SK-N-SH (cell line): ENCODE results near the gene BACE2. TPM values are rescaled to one million over a fixed set of nuclear protein-coding genes. Genes with fewer than 3 reads are reported as not detected.

Experiments
- CTCF ChIA-PET: fragments of 300-600, 350-600 bp; formaldehyde crosslinking; extraction: SDS; loops from one replicate; lab custom pipeline; 2021; lab: Yijun Ruan, JAX
- POLR2A ChIA-PET: fragments of 350-600 bp; sonication (Branson Sonifier 250); formaldehyde crosslinking; extraction: SDS; loops from one replicate; lab custom pipeline; 2020; ENCODE audit warnings: antibody characterized with exemption, inconsistent platforms; lab: Yijun Ruan, JAX
- DNase-seq: peaks from one replicate; pipeline ENCODE4 v3.0.0; 2012
- H2AFZ ChIP-seq: fragments of 200-600 bp; sonication (generic); 2 replicates; pipeline ENCODE4 v1.8.1; 2016; ENCODE audit warnings: antibody characterized with exemption, mild to moderate bottlenecking, low read depth
- H3F3A ChIP-seq: fragments of 200-600 bp; sonication (generic); replicated peaks from 2 replicates; pipeline ENCODE3; 2016; ENCODE audit warnings: antibody characterized with exemption, mild to moderate bottlenecking; ENCODE audit not compliant: insufficient read depth
- H3K27ac ChIP-seq, 2 experiments: fragments of 200-500 bp in 1 of 2; fragments of 200-600 bp in 1 of 2; sonication (Bioruptor generic) in 1 of 2; sonication (generic), shearing (Covaris generic) in 1 of 2; 2 replicates each; pipeline versions ENCODE4 v1.5.1 to v1.6.1; 2014 to 2016; ENCODE audit warnings: low read depth in 2 of 2, inconsistent platforms in 1 of 2, low read length in 1 of 2, mild to moderate bottlenecking in 1 of 2, mixed read lengths in 1 of 2
- H3K27me3 ChIP-seq: fragments of 200-600 bp; sonication (generic), shearing (Covaris generic); 2 replicates; pipeline ENCODE4 v1.6.1; 2016; ENCODE audit warnings: mixed run types; ENCODE audit not compliant: insufficient read depth
- H3K36me3 ChIP-seq, 2 experiments: fragments of 200-500 bp in 1 of 2; fragments of 200-600 bp in 1 of 2; sonication (Bioruptor generic) in 1 of 2; sonication (generic) in 1 of 2; replicated peaks in 1 of 2; 2 replicates each; pipeline versions ENCODE3 to v1.5.1; 2014 to 2016; ENCODE audit warnings: low read length in 1 of 2, mild to moderate bottlenecking in 1 of 2; ENCODE audit not compliant: insufficient read depth in 2 of 2, control insufficient read depth in 1 of 2
- H3K4me1 ChIP-seq, 2 experiments: fragments of 200-500 bp in 1 of 2; fragments of 200-600 bp in 1 of 2; sonication (Bioruptor generic) in 1 of 2; sonication (generic), shearing (Covaris generic) in 1 of 2; 2 replicates each; pipeline versions ENCODE4 v1.5.1 to v1.6.1; 2014 to 2016; ENCODE audit warnings: low read depth in 1 of 2, low read length in 1 of 2, mixed run types in 1 of 2; ENCODE audit not compliant: insufficient read depth in 2 of 2, control insufficient read depth in 1 of 2
- H3K4me2 ChIP-seq: fragments of 200-600 bp; sonication (generic), shearing (Covaris generic); 2 replicates; pipeline ENCODE4 v1.6.1; 2017; ENCODE audit warnings: mixed run types
- H3K4me3 ChIP-seq, 2 experiments: fragments of 200-500 bp in 1 of 2; fragments of 200-600 bp in 1 of 2; sonication (Bioruptor generic) in 1 of 2; sonication (generic), shearing (Covaris generic) in 1 of 2; 2 replicates each; pipeline versions ENCODE4 v1.5.1 to v1.8.1; 2014 to 2016; ENCODE audit warnings: low read depth in 2 of 2, inconsistent platforms in 1 of 2, low read length in 1 of 2, mild to moderate bottlenecking in 1 of 2, mixed read lengths in 1 of 2, moderate library complexity in 1 of 2
- H3K79me2 ChIP-seq: fragments of 200-600 bp; sonication (generic); 2 replicates; pipeline ENCODE4 v1.8.1; 2017; ENCODE audit warnings: mild to moderate bottlenecking; ENCODE audit not compliant: insufficient read depth
- H3K9ac ChIP-seq: fragments of 200-600 bp; sonication (generic); 2 replicates; pipeline ENCODE4 v1.6.1; 2017; ENCODE audit warnings: mixed run types
- H3K9me2 ChIP-seq: fragments of 200-600 bp; sonication (generic); 2 replicates; pipeline ENCODE4 v1.6.1; 2017; ENCODE audit warnings: mixed run types
- H3K9me3 ChIP-seq: fragments of 200-600 bp; sonication (generic); 2 replicates; pipeline ENCODE4 v1.6.1; 2017; ENCODE audit warnings: mixed run types, mild to moderate bottlenecking, moderate library complexity
- H4K20me1 ChIP-seq: fragments of 200-600 bp; sonication (generic); 2 replicates; pipeline ENCODE4 v1.6.1; 2017; ENCODE audit warnings: mild to moderate bottlenecking, mixed run types; ENCODE audit not compliant: insufficient read depth
- FOXJ3 ChIP-seq: sonication (generic); formaldehyde crosslinking; IDR thresholded peaks from 2 replicates; pipeline ENCODE4 v1.5.1; 2020; ENCODE audit warnings: mild to moderate bottlenecking, missing genetic modification reagents
- GATA2 ChIP-seq: sonication (generic); formaldehyde crosslinking; IDR thresholded peaks from 2 replicates; pipeline ENCODE4 v1.5.0; 2020; ENCODE audit warnings: mild to moderate bottlenecking, missing genetic modification reagents
- MEF2A ChIP-seq: IDR thresholded peaks from 2 replicates; pipeline ENCODE4 v1.4.0; 2012; ENCODE audit warnings: low read depth, borderline replicate concordance
- RAD21 ChIP-seq: IDR thresholded peaks from 2 replicates; pipeline ENCODE4 v1.6.1; 2012; ENCODE audit warnings: mild to moderate bottlenecking, low read length
- SMC3 ChIP-seq: IDR thresholded peaks from 2 replicates; pipeline ENCODE4 v1.6.1; 2012; ENCODE audit warnings: low read depth, low read length, improper control_type of control experiment
- YY1 ChIP-seq: IDR thresholded peaks from 2 replicates; pipeline ENCODE4 v1.4.0; 2012; ENCODE audit warnings: low read depth, mild to moderate bottlenecking
- WGBS: methylation state at CpG from one replicate; pipeline ENCODE4 v1.1.6; 2017; ENCODE audit warnings: low lambda C conversion rate; 5-methylcytosine and 5-hydroxymethylcytosine counted together
- polyA plus RNA-seq, 3 experiments: library from polyadenylated mRNA; depleted of rRNA; stranded (reverse); fragments of >200 nt; gene quantifications; 2 replicates each; pipeline ENCODE4 v1.2.3, GENCODE V29; 2012
- TF ChIP-seq, protein P1 (sequence below): fragments of 150-350 bp; IDR thresholded peaks from 2 replicates; pipeline ENCODE4 v1.6.1; 2017; ENCODE audit warnings: antibody characterized with exemption, low read length, low read depth, borderline replicate concordance
- TF ChIP-seq, protein P2 (sequence below): fragments of 200-600 bp; sonication (generic); IDR thresholded peaks from 2 replicates; pipeline ENCODE4 v1.6.1; 2017; ENCODE audit warnings: antibody characterized with exemption, mild to moderate bottlenecking, moderate library complexity
- TF ChIP-seq, protein P3 (sequence below): IDR thresholded peaks from 2 replicates; pipeline ENCODE4 v1.6.1; 2012; ENCODE audit warnings: mild to moderate bottlenecking, low read depth, low read length, moderate library complexity

BACE2 gene
- polyA plus RNA-seq, 1 of the 3 experiments (the other 2 are of a cell fraction), result 23.4 TPM

DNA sequence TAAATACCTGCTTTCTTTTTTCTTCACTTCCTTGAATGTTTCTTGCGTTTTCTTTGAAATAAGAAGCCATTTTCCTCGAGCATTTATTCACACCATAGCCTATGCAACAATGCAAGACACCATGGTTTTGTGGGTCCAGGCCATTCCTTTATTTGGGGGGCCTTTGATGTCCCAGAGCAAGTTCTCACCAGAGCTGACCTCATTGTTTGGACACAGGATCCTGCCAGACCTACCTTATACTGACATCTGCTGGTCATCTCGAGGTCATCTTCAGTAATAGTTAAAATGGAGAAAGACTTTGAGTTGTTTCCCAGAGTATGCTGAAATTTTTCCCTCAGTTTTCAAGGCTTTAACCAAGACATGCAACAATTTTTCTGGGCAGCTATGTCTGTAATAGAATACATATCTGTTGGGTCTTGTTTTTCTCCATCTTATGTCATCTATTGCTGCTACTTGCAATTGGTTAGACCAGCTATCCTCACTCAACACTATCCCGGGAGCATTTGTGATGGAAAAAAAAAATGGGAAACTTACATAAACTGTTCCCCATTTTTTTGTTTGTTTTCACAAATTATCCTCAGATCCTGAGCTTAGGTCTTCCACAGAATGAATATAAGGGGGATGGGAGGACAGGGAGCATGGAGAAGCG, 34.0 kb upstream of the BACE2 start:
- Histone ChIP-seq H4K20me1 (no peaks in the 10 kb centered on the region), H3K79me2 (no peaks in the 10 kb centered on the region)

More for the DNA sequence above, 34.0 kb upstream of the BACE2 start:
- Histone ChIP-seq H3F3A (no peaks in the 10 kb centered on the region), H3K9ac (no peak overlapping the region), H3K4me3 (peak overlapping the region in 1 of 2 experiments; percentile 4; a peak in 1 of 4 replicates), H3K9me3 (no peaks in the 10 kb centered on the region), H3K36me3 (no peaks in the 10 kb centered on the region), H3K27ac (no peak overlapping the region), H3K4me1 (no peaks in the 10 kb centered on the region), H3K4me2 (no peak overlapping the region), H3K9me2 (no peaks in the 10 kb centered on the region), H2AFZ (no peak overlapping the region; the same call in 1 of the 2 replicates)
- CTCF ChIA-PET, result interaction anchor here (0.5 to 8.6 kb wide), 23 partner anchors 11 to 1267 kb away, joined by 3 to 105 read pairs (median 3); partner anchors contain the start of gene PCP4
- POLR2A ChIA-PET, result no interaction called here
- WGBS, result 28% methylated on average over 5 of the region's 5 CpGs
- TF ChIP-seq RAD21 (peak; percentile 62), FOXJ3 (CRISPR knock-in tag) (no peak), GATA2 (CRISPR knock-in tag) (no peak), MEF2A (no peak), SMC3 (peak; percentile 41), YY1 (no peak)
- TF ChIP-seq, protein P1, sequence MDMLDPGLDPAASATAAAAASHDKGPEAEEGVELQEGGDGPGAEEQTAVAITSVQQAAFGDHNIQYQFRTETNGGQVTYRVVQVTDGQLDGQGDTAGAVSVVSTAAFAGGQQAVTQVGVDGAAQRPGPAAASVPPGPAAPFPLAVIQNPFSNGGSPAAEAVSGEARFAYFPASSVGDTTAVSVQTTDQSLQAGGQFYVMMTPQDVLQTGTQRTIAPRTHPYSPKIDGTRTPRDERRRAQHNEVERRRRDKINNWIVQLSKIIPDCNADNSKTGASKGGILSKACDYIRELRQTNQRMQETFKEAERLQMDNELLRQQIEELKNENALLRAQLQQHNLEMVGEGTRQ, result no peak
- TF ChIP-seq, protein P2, sequence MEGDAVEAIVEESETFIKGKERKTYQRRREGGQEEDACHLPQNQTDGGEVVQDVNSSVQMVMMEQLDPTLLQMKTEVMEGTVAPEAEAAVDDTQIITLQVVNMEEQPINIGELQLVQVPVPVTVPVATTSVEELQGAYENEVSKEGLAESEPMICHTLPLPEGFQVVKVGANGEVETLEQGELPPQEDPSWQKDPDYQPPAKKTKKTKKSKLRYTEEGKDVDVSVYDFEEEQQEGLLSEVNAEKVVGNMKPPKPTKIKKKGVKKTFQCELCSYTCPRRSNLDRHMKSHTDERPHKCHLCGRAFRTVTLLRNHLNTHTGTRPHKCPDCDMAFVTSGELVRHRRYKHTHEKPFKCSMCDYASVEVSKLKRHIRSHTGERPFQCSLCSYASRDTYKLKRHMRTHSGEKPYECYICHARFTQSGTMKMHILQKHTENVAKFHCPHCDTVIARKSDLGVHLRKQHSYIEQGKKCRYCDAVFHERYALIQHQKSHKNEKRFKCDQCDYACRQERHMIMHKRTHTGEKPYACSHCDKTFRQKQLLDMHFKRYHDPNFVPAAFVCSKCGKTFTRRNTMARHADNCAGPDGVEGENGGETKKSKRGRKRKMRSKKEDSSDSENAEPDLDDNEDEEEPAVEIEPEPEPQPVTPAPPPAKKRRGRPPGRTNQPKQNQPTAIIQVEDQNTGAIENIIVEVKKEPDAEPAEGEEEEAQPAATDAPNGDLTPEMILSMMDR, result peak; percentile 64
- TF ChIP-seq, protein P3, sequence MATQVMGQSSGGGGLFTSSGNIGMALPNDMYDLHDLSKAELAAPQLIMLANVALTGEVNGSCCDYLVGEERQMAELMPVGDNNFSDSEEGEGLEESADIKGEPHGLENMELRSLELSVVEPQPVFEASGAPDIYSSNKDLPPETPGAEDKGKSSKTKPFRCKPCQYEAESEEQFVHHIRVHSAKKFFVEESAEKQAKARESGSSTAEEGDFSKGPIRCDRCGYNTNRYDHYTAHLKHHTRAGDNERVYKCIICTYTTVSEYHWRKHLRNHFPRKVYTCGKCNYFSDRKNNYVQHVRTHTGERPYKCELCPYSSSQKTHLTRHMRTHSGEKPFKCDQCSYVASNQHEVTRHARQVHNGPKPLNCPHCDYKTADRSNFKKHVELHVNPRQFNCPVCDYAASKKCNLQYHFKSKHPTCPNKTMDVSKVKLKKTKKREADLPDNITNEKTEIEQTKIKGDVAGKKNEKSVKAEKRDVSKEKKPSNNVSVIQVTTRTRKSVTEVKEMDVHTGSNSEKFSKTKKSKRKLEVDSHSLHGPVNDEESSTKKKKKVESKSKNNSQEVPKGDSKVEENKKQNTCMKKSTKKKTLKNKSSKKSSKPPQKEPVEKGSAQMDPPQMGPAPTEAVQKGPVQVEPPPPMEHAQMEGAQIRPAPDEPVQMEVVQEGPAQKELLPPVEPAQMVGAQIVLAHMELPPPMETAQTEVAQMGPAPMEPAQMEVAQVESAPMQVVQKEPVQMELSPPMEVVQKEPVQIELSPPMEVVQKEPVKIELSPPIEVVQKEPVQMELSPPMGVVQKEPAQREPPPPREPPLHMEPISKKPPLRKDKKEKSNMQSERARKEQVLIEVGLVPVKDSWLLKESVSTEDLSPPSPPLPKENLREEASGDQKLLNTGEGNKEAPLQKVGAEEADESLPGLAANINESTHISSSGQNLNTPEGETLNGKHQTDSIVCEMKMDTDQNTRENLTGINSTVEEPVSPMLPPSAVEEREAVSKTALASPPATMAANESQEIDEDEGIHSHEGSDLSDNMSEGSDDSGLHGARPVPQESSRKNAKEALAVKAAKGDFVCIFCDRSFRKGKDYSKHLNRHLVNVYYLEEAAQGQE, result no peak
- TF ChIP-seq, all 33 proteins: peak for 3
- no peaks in the 10 kb centered on the region for H3K27me3 ChIP-seq
- DNase-seq, result peak; percentile 61
